AG09319 (cell line): ENCODE measurements around the gene DYNC1H1.

Experiments
- DNase-seq: peaks from one replicate; pipeline ENCODE4 v3.0.0-alpha.2; 2010; ENCODE audit warnings: low read depth; ENCODE audit errors: extremely low read depth
- CTCF ChIP-seq: IDR thresholded peaks from 2 replicates; pipeline ENCODE4 v1.5.1; 2011; ENCODE audit warnings: low read depth, mild to moderate bottlenecking, inconsistent platforms, low read length, moderate library complexity

DYNC1H1 gene

GRCh38 chr14:101961011-101961721 lies 3.2 kb upstream of the DYNC1H1 start:
- TF ChIP-seq CTCF: peak; percentile 99

GRCh38 chr14:101961746-101962502 lies 2.4 kb upstream of the DYNC1H1 start:
- no peak for TF ChIP-seq CTCF
- DNase-seq: no peak

More at GRCh38 chr14:101961011-101961721, 3.2 kb upstream of the DYNC1H1 start:
- peak; percentile 49 for DNase-seq

GRCh38 chr14:101962503-101962874 lies 1.9 kb upstream of the DYNC1H1 start:
- DNase-seq: peak; percentile 56
- no peak for TF ChIP-seq CTCF

DNA sequence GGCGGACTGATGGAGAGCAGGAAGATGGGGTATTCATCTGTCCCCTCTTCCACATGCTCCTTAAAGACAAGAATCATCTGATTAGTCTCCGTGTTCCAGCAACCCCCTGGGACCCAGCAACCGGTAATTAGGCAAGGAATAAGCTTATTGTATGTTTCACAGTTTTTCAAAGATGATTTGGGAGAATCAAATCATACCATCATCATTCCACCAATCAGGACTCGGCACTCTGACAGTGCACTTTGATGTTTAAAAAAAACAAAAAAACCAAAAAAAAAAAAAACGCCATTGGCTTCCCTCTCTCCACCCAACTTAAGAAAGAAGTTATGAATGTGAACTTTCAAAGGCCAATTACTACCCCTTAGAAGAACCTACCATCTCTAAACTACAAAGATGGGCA lies 1.3 kb upstream of the DYNC1H1 start:
- no peak for TF ChIP-seq CTCF

GRCh38 chr14:101963656-101964296 lies 597 bp upstream of the DYNC1H1 start:
- no peak for TF ChIP-seq CTCF
- DNase-seq: no peak

More for the DNA sequence above, 1.3 kb upstream of the DYNC1H1 start:
- no peak for DNase-seq

DNA sequence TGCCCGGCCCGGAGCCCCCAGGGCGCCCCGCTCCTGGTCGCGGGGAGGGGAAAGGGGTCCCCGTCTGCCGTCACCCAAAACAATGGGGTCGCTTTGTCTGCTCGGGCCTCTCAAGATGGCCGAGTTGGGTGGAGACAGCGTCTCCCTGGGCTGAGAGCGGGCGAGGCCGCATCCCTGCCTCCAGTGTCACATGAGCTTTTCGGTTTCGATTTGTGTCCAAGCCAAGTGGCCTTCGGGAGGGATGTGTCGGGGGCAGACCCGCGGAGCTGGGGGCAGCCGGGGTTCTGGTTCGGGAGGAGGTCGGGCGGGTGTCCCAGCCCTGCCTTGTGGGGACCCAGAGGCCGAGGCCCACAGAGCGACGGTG lies 790 bp downstream of the DYNC1H1 start:
- TF ChIP-seq CTCF: no peak
- DNase-seq: peak; percentile 29
